Endothelial cell of umbilical vein (primary cell): ENCODE data around the gene CIC. TPM values are rescaled to one million over a fixed set of nuclear protein-coding genes. Genes with fewer than 3 reads are reported as not detected.

Source experiments
- BruUV-seq: library from RNA; stranded (reverse); fragments of 400-500 nt; replicated peaks from 2 replicates; lab custom pipeline; 2021; lab: Mats Ljungman, UMichigan
- CTCF ChIA-PET: fragments of 300-600, 350-600 bp; sonication (Branson Sonifier 250); formaldehyde crosslinking; loops from one replicate; lab custom pipeline; 2021; ENCODE audit warnings: antibody characterized with exemption, inconsistent platforms; lab: Charles Lee
- POLR2A ChIA-PET: fragments of 300-600, 350-600 bp; sonication (Branson Sonifier 250); formaldehyde crosslinking; loops from one replicate; lab custom pipeline; 2021; ENCODE audit warnings: antibody characterized with exemption, inconsistent platforms; lab: Charles Lee
- DNase-seq: peaks from one replicate; pipeline ENCODE4 v3.0.0-alpha.2; 2011; ENCODE audit warnings: low read depth, low spot score
- FAIRE-seq: peaks from 2 replicates; lab custom pipeline; 2011; peaks lifted over from hg19 to GRCh38; lab: Jason Lieb, UNC
- H2AFZ ChIP-seq: 2 replicates; pipeline ENCODE4 v1.6.0; 2012; ENCODE audit warnings: low read depth, low read length, control low read depth, inconsistent platforms
- H3K27ac ChIP-seq: 2 replicates; pipeline ENCODE4 v1.5.1; 2011; ENCODE audit warnings: low read depth, mild to moderate bottlenecking, control low read depth, low read length, moderate library complexity; ENCODE audit not compliant: insufficient read depth
- H3K27me3 ChIP-seq, 2 experiments: 2 replicates each; pipeline versions ENCODE4 v1.6.0 to v1.6.1; 2011; ENCODE audit warnings: low read length in 2 of 2, mixed read lengths in 1 of 2; ENCODE audit not compliant: control insufficient read depth in 2 of 2, insufficient read depth in 2 of 2
- H3K36me3 ChIP-seq, 2 experiments: 2 replicates in 1 of 2; 3 replicates in 1 of 2; pipeline ENCODE4 v1.5.1; 2011; ENCODE audit warnings: low read length in 2 of 2, mild to moderate bottlenecking in 1 of 2, moderate library complexity in 1 of 2; ENCODE audit not compliant: control insufficient read depth in 2 of 2, insufficient read depth in 2 of 2; ENCODE audit errors: extremely low read depth in 1 of 2
- H3K4me1 ChIP-seq: 3 replicates; pipeline ENCODE4 v1.5.1; 2011; ENCODE audit warnings: mild to moderate bottlenecking, low read length; ENCODE audit not compliant: control insufficient read depth, insufficient read depth; ENCODE audit errors: extremely low read depth
- H3K4me2 ChIP-seq: 2 replicates; pipeline ENCODE4 v1.6.1; 2011; ENCODE audit warnings: low read length, control low read depth, mixed read lengths; ENCODE audit not compliant: insufficient read depth
- H3K4me3 ChIP-seq, 3 experiments: fragments of 200-600 bp in 1 of 3; sonication (generic), shearing (Covaris generic) in 1 of 3; replicated peaks in 1 of 3; 2 replicates each; pipeline ENCODE4 v1.5.1; 2011 to 2016; ENCODE audit warnings: control low read depth in 3 of 3, low read length in 3 of 3, mild to moderate bottlenecking in 2 of 3, inconsistent platforms in 1 of 3, low read depth in 1 of 3, moderate library complexity in 1 of 3; ENCODE audit not compliant: insufficient read depth in 1 of 3
- H3K79me2 ChIP-seq: 2 replicates; pipeline ENCODE4 v1.6.0; 2012; ENCODE audit warnings: low read length, inconsistent platforms; ENCODE audit not compliant: control insufficient read depth, insufficient read depth
- H3K9ac ChIP-seq: replicated peaks from 2 replicates; pipeline ENCODE3; 2011; ENCODE audit warnings: low read length, control low read depth; ENCODE audit not compliant: insufficient read depth; ENCODE audit errors: extremely low read depth
- H3K9me1 ChIP-seq: replicated peaks from 3 replicates; pipeline ENCODE4 v1.6.0; 2011; ENCODE audit warnings: mild to moderate bottlenecking, low read length; ENCODE audit not compliant: control insufficient read depth, insufficient read depth; ENCODE audit errors: extremely low read depth
- H3K9me3 ChIP-seq: replicated peaks from 2 replicates; pipeline ENCODE4 v1.5.1; 2012; ENCODE audit warnings: low read length, inconsistent platforms; ENCODE audit not compliant: control insufficient read depth, insufficient read depth
- H4K20me1 ChIP-seq: replicated peaks from 2 replicates; pipeline ENCODE3; 2011; ENCODE audit warnings: mild to moderate bottlenecking, low read length; ENCODE audit not compliant: control insufficient read depth, insufficient read depth; ENCODE audit errors: extremely low read depth
- CTCF ChIP-seq, 2 donors: IDR thresholded peaks; 1 replicate in 1 of 2; 2 replicates in 1 of 2; pipeline ENCODE4 v1.5.1; 2011; ENCODE audit warnings: low read length in 2 of 2, mild to moderate bottlenecking in 2 of 2, moderate library complexity in 2 of 2, control low read depth in 1 of 2, inconsistent platforms in 1 of 2, low read depth in 1 of 2; ENCODE audit not compliant: insufficient read depth in 1 of 2; ENCODE audit errors: extremely low read depth in 1 of 2
- EZH2 ChIP-seq: IDR thresholded peaks from 2 replicates; pipeline ENCODE4 v1.6.1; 2012; ENCODE audit warnings: borderline replicate concordance, low read depth, mild to moderate bottlenecking, moderate library complexity, low read length, inconsistent platforms; ENCODE audit not compliant: severe bottlenecking
- FOS ChIP-seq: IDR thresholded peaks from 2 replicates; pipeline ENCODE4 v1.6.1; 2011; ENCODE audit warnings: mild to moderate bottlenecking, low read length, moderate library complexity, borderline replicate concordance; ENCODE audit not compliant: insufficient read depth
- GATA2 ChIP-seq: IDR thresholded peaks from 2 replicates; pipeline ENCODE4 v1.7.0; 2011; ENCODE audit warnings: low read depth, mild to moderate bottlenecking, moderate library complexity, mixed read lengths, low read length; ENCODE audit not compliant: insufficient read length, insufficient read depth
- JUN ChIP-seq: IDR thresholded peaks from 2 replicates; pipeline ENCODE4 v1.6.1; 2011; ENCODE audit warnings: borderline replicate concordance, low read depth; ENCODE audit not compliant: insufficient read length, insufficient read depth
- MAX ChIP-seq: IDR thresholded peaks from 2 replicates; pipeline ENCODE4 v1.6.1; 2011; ENCODE audit not compliant: insufficient read depth, insufficient read length
- MYC ChIP-seq: IDR thresholded peaks from one replicate; pipeline ENCODE4 v1.6.1; 2011; ENCODE audit warnings: mild to moderate bottlenecking, low read depth, low read length
- POLR2A ChIP-seq: IDR thresholded peaks from 2 replicates; pipeline ENCODE4 v1.6.1; 2012; ENCODE audit warnings: low read depth, mild to moderate bottlenecking, control low read depth, low read length
- POLR2AphosphoS5 ChIP-seq: IDR thresholded peaks from 2 replicates; pipeline ENCODE4 v1.6.1; 2012; ENCODE audit warnings: low read depth, mild to moderate bottlenecking, control low read depth, low read length, moderate library complexity; ENCODE audit not compliant: insufficient read depth
- dilution Hi-C: fragments of 300-500 bp; cut with MboI; formaldehyde crosslinking; loops from one replicate; pipeline ENCODE4 v1.15.0; 2019; ENCODE audit warnings: low sequenced_read_pairs; ENCODE audit not compliant: extremely low pct_ligation_motif_present
- intact Hi-C: fragments of 100-400 bp; cut with micrococcal nuclease; formaldehyde crosslinking; loops from one replicate; pipeline ENCODE4 v1.10.0; 2022
- polyA plus RNA-seq, 4 experiments: library from polyadenylated mRNA; depleted of rRNA in 3 of 4; stranded (reverse) in 3 of 4; unstranded in 1 of 4; fragments of >200 nt; gene quantifications; 2 replicates each; pipeline versions ENCODE4 v1.2.1 to v1.2.3, GENCODE V29; 2011 to 2012; ENCODE audit warnings: missing spikeins in 1 of 4
- total RNA-seq: library from RNA; stranded (reverse); gene quantifications from 2 replicates; pipeline ENCODE4 v1.2.3, GENCODE V29; 2021

CIC gene
- total and polyA plus RNA-seq, 2 donors (not counting 3 experiments of a cell fraction or from before 2014, with no cell fraction given), result 18.4 to 86.0 TPM

- H3K27me3 ChIP-seq, result peaks cover 11 to 13% of the 10 kb centered on the region in 2 experiments
- CTCF ChIA-PET, result no interaction called here
- FAIRE-seq (no peak), DNase-seq (no peak)
- H3K4me3 ChIP-seq, result no peak overlapping the region
- intact Hi-C loops (no loop called here), dilution Hi-C loops (no loop called here)
- H3K4me2 ChIP-seq, result no peak overlapping the region
- BruUV-seq, result no TSS peak
- H3K9me3 ChIP-seq, result no peaks in the 10 kb centered on the region
- H4K20me1 ChIP-seq, result no peaks in the 10 kb centered on the region
- no peaks in the 10 kb centered on the region for H3K79me2 ChIP-seq
- TF ChIP-seq MAX (no peak), EZH2 (no peak), MYC (no peak), JUN (no peak), GATA2 (no peak), POLR2AphosphoS5 (no peak)
- no peak overlapping the region for H2AFZ ChIP-seq
- POLR2A ChIA-PET, result no interaction called here
- no peak overlapping the region for H3K27ac ChIP-seq
- no peaks in the 10 kb centered on the region for H3K4me1 ChIP-seq
- no peak overlapping the region for H3K9ac ChIP-seq
- no peaks in the 10 kb centered on the region for H3K9me1 ChIP-seq
- no peaks in the 10 kb centered on the region for H3K36me3 ChIP-seq
Observed at GRCh38 chr19:42309686-42310085, 40.6 kb downstream of the CIC start.

GRCh38 chr19:42311657-42312056 lies 42.6 kb downstream of the CIC start:
- intact Hi-C loops, result no loop called here
- no peaks in the 10 kb centered on the region for H3K79me2 ChIP-seq
- no peak overlapping the region for H3K4me3 ChIP-seq
- no peaks in the 10 kb centered on the region for H3K9me3 ChIP-seq
- H3K9me1 ChIP-seq, result no peaks in the 10 kb centered on the region
- no peaks in the 10 kb centered on the region for H3K36me3 ChIP-seq
- peaks cover 13% of the 10 kb centered on the region in 2 experiments for H3K27me3 ChIP-seq
- BruUV-seq, result no TSS peak
- no peak for TF ChIP-seq GATA2
- TF ChIP-seq FOS, result no peak
- no peak for TF ChIP-seq CTCF (IDR thresholded peaks at IDR 0.05; ENCODE audit: extremely low read depth in 1 of 2, insufficient read depth in 1 of 2, low read depth in 1 of 2, low read length in 2 of 2)
- no peak for TF ChIP-seq EZH2
- no peak for TF ChIP-seq POLR2A
- TF ChIP-seq JUN, result no peak
- TF ChIP-seq POLR2AphosphoS5, result no peak
- no peak for TF ChIP-seq MAX
- no peak for TF ChIP-seq MYC
- dilution Hi-C loops, result no loop called here
- H3K4me2 ChIP-seq, result no peak overlapping the region
- FAIRE-seq (no peak), DNase-seq (no peak)
- no peak overlapping the region for H2AFZ ChIP-seq
- ChIA-PET CTCF (interaction anchor here (1.1 to 1.3 kb wide), 3 partner anchors 11 to 15 kb away, joined by 4 to 5 read pairs (median 4); no protein-coding TSS in a partner anchor), POLR2A (no interaction called here)
- no peaks in the 10 kb centered on the region for H3K4me1 ChIP-seq
- no peak overlapping the region for H3K27ac ChIP-seq
- H4K20me1 ChIP-seq, result no peaks in the 10 kb centered on the region
- no peak overlapping the region for H3K9ac ChIP-seq
